HEK293 (cell line): ENCODE results near the gene CREB5.

Source experiments
- CTCF ChIA-PET: fragments of 350-600 bp; formaldehyde crosslinking; extraction: SDS; loops from one replicate; lab custom pipeline; 2021; ENCODE audit warnings: antibody characterized with exemption; lab: Yijun Ruan, JAX
- POLR2A ChIA-PET: fragments of 300-600 bp; formaldehyde crosslinking; extraction: SDS; loops from one replicate; lab custom pipeline; 2020; ENCODE audit warnings: antibody characterized with exemption, inconsistent platforms; lab: Yijun Ruan, JAX
- H3K27ac ChIP-seq: fragments of 200-500 bp; sonication (Bioruptor generic); 2 replicates; pipeline ENCODE4 v1.5.1; 2014; ENCODE audit warnings: low read depth, low read length, control low read depth, inconsistent platforms; ENCODE audit errors: extremely low read depth
- H3K36me3 ChIP-seq, 2 experiments: fragments of 200-500 bp in 1 of 2; sonication (Bioruptor generic) in 1 of 2; 1 replicate in 1 of 2; 2 replicates in 1 of 2; pipeline ENCODE4 v1.5.1; 2014 to 2017; ENCODE audit warnings: inconsistent platforms in 2 of 2, low read length in 2 of 2; ENCODE audit not compliant: control insufficient read depth in 2 of 2, insufficient read depth in 1 of 2
- H3K4me1 ChIP-seq: fragments of 200-500 bp; sonication (Bioruptor generic); 2 replicates; pipeline ENCODE4 v1.5.1; 2014; ENCODE audit warnings: mild to moderate bottlenecking, low read length, inconsistent platforms; ENCODE audit not compliant: control insufficient read depth, insufficient read depth
- H3K4me3 ChIP-seq: 2 replicates; pipeline ENCODE4 v1.5.1; 2011; ENCODE audit warnings: low read depth, mild to moderate bottlenecking, control low read depth, low read length, moderate library complexity
- H3K9me3 ChIP-seq: fragments of 200-500 bp; sonication (Bioruptor generic); 2 replicates; pipeline ENCODE4 v1.5.1; 2014; ENCODE audit warnings: low read depth, low read length, inconsistent platforms; ENCODE audit not compliant: control insufficient read depth, insufficient read depth
- BCL11A ChIP-seq: fragments of 450-650 bp; formaldehyde crosslinking; IDR thresholded peaks from 2 replicates; pipeline ENCODE4 v1.5.1; 2016; ENCODE audit warnings: low read depth, missing biosample characterization, missing genetic modification characterization
- BCL11B ChIP-seq: fragments of 450-650 bp; formaldehyde crosslinking; IDR thresholded peaks from 2 replicates; pipeline ENCODE4 v1.5.1; 2016; ENCODE audit warnings: low read depth, missing biosample characterization, missing genetic modification characterization
- BCL6B ChIP-seq: fragments of 450-650 bp; formaldehyde crosslinking; IDR thresholded peaks from 2 replicates; pipeline ENCODE4 v1.5.1; 2017; ENCODE audit warnings: missing biosample characterization, missing genetic modification characterization
- ELK4 ChIP-seq: IDR thresholded peaks from 2 replicates; pipeline ENCODE4 v1.6.1; 2011; ENCODE audit warnings: mild to moderate bottlenecking, low read depth, low read length, borderline replicate concordance
- HOXD13 ChIP-seq: sonication (generic); formaldehyde crosslinking; IDR thresholded peaks from 2 replicates; pipeline ENCODE4 v1.8.0; 2022; ENCODE audit warnings: missing genetic modification reagents, borderline replicate concordance
- OSR2 ChIP-seq: fragments of 450-650 bp; formaldehyde crosslinking; IDR thresholded peaks from 2 replicates; pipeline ENCODE4 v1.5.1; 2016; ENCODE audit warnings: missing biosample characterization, missing genetic modification characterization
- RBAK ChIP-seq: fragments of 450-650 bp; formaldehyde crosslinking; IDR thresholded peaks from 2 replicates; pipeline ENCODE4 v1.5.1; 2016; ENCODE audit warnings: missing biosample characterization, missing genetic modification characterization
- SCRT2 ChIP-seq: fragments of 450-650 bp; formaldehyde crosslinking; IDR thresholded peaks from 2 replicates; pipeline ENCODE4 v1.5.1; 2016; ENCODE audit warnings: missing biosample characterization, missing genetic modification characterization
- SP3 ChIP-seq: fragments of 450-650 bp; formaldehyde crosslinking; IDR thresholded peaks from 2 replicates; pipeline ENCODE4 v1.5.1; 2016; ENCODE audit warnings: missing biosample characterization, missing genetic modification characterization
- WT1 ChIP-seq: fragments of 450-650 bp; formaldehyde crosslinking; IDR thresholded peaks from 2 replicates; pipeline ENCODE4 v1.5.1; 2016; ENCODE audit warnings: missing biosample characterization, missing genetic modification characterization
- ZBTB26 ChIP-seq: fragments of 450-650 bp; formaldehyde crosslinking; optimal IDR thresholded peaks from 2 replicates; pipeline ENCODE3; 2016; ENCODE audit warnings: missing biosample characterization, mild to moderate bottlenecking, missing genetic modification characterization
- ZBTB8A ChIP-seq: fragments of 450-650 bp; formaldehyde crosslinking; IDR thresholded peaks from 2 replicates; pipeline ENCODE4 v1.5.1; 2016; ENCODE audit warnings: missing biosample characterization, missing genetic modification characterization
- ZEB2 ChIP-seq: fragments of 450-650 bp; formaldehyde crosslinking; IDR thresholded peaks from 2 replicates; pipeline ENCODE4 v1.5.1; 2016; ENCODE audit warnings: missing biosample characterization, missing genetic modification characterization
- ZNF112 ChIP-seq: fragments of 450-650 bp; formaldehyde crosslinking; IDR thresholded peaks from 2 replicates; pipeline ENCODE4 v1.5.0; 2017; ENCODE audit warnings: missing biosample characterization, missing genetic modification characterization
- ZNF121 ChIP-seq: fragments of 450-650 bp; formaldehyde crosslinking; IDR thresholded peaks from 2 replicates; pipeline ENCODE4 v1.5.1; 2016; ENCODE audit warnings: missing biosample characterization, missing genetic modification characterization
- ZNF184 ChIP-seq: fragments of 450-650 bp; IDR thresholded peaks from 2 replicates; pipeline ENCODE4 v1.5.1; 2018; ENCODE audit warnings: missing biosample characterization, mild to moderate bottlenecking, missing genetic modification characterization
- ZNF202 ChIP-seq: fragments of 450-650 bp; formaldehyde crosslinking; IDR thresholded peaks from 2 replicates; pipeline ENCODE4 v1.5.1; 2016; ENCODE audit warnings: missing biosample characterization, missing genetic modification characterization, borderline replicate concordance
- ZNF292 ChIP-seq: fragments of 450-650 bp; formaldehyde crosslinking; IDR thresholded peaks from 2 replicates; pipeline ENCODE4 v1.5.1; 2016; ENCODE audit warnings: low read depth, missing biosample characterization, missing genetic modification characterization, borderline replicate concordance
- ZNF350 ChIP-seq: fragments of 450-650 bp; formaldehyde crosslinking; IDR thresholded peaks from 2 replicates; pipeline ENCODE4 v1.5.0; 2017; ENCODE audit warnings: missing biosample characterization, mild to moderate bottlenecking, missing genetic modification characterization
- ZNF488 ChIP-seq: fragments of 450-650 bp; formaldehyde crosslinking; IDR thresholded peaks from 2 replicates; pipeline ENCODE4 v1.5.1; 2016; ENCODE audit warnings: missing biosample characterization, missing genetic modification characterization
- ZNF544 ChIP-seq: fragments of 450-650 bp; formaldehyde crosslinking; IDR thresholded peaks from 2 replicates; pipeline ENCODE4 v1.5.0; 2017; ENCODE audit warnings: missing biosample characterization, missing genetic modification characterization
- ZNF580 ChIP-seq: fragments of 450-650 bp; formaldehyde crosslinking; IDR thresholded peaks from 2 replicates; pipeline ENCODE4 v1.5.1; 2016; ENCODE audit warnings: missing biosample characterization, missing genetic modification characterization
- ZNF624 ChIP-seq: fragments of 450-650 bp; formaldehyde crosslinking; IDR thresholded peaks from 2 replicates; pipeline ENCODE4 v1.5.1; 2017; ENCODE audit warnings: missing biosample characterization, missing genetic modification characterization
- ZNF837 ChIP-seq: fragments of 450-650 bp; formaldehyde crosslinking; IDR thresholded peaks from 2 replicates; pipeline ENCODE4 v1.5.1; 2016; ENCODE audit warnings: missing biosample characterization, missing genetic modification characterization
- ZSCAN5A ChIP-seq: fragments of 450-650 bp; formaldehyde crosslinking; IDR thresholded peaks from 2 replicates; pipeline ENCODE4 v1.5.1; 2016; ENCODE audit warnings: missing biosample characterization, missing genetic modification characterization
- ZXDB ChIP-seq: fragments of 450-650 bp; formaldehyde crosslinking; IDR thresholded peaks from 2 replicates; pipeline ENCODE4 v1.5.1; 2016; ENCODE audit warnings: missing biosample characterization, missing genetic modification characterization

The CREB5 gene

GRCh38 chr7:28364082-28364481 is 48.2 kb upstream of the CREB5 start:
- ChIA-PET CTCF (interaction anchor here (0.5 to 1.7 kb wide), 5 partner anchors 9 to 528 kb away, joined by 3 to 4 read pairs (median 3); no protein-coding TSS in a partner anchor), POLR2A (no interaction called here)
- Histone ChIP-seq H3K4me1 (no peaks in the 10 kb centered on the region), H3K36me3 (no peaks in the 10 kb centered on the region), H3K27ac (no peak overlapping the region), H3K9me3 (no peaks in the 10 kb centered on the region), H3K4me3 (no peak overlapping the region)
- no peak for TF ChIP-seq BCL6B (tag by site-specific recombination)
- TF ChIP-seq BCL11B (tag by site-specific recombination) = no peak
- no peak for TF ChIP-seq ZNF202 (tag by site-specific recombination)
- no peak for TF ChIP-seq ZBTB26 (tag by site-specific recombination)
- TF ChIP-seq ELK4 = no peak
- no peak for TF ChIP-seq ZNF350 (tag by site-specific recombination)
- TF ChIP-seq RBAK (tag by site-specific recombination) = no peak
- TF ChIP-seq ZNF580 (tag by site-specific recombination) = no peak

GRCh38 chr7:28369523-28369922 is 42.8 kb upstream of the CREB5 start:
- Histone ChIP-seq H3K4me3 (no peak overlapping the region), H3K9me3 (no peaks in the 10 kb centered on the region), H3K36me3 (no peaks in the 10 kb centered on the region), H3K27ac (no peak overlapping the region), H3K4me1 (no peaks in the 10 kb centered on the region)
- CTCF ChIA-PET = interaction anchor here (0.7 kb wide), 1 partner anchor 235 kb away, joined by 3 read pairs; no protein-coding TSS in a partner anchor
- POLR2A ChIA-PET = no interaction called here
- TF ChIP-seq ZNF292 = no peak
- TF ChIP-seq OSR2 = peak; percentile 33; the same call in 1 of the 2 replicates

- no peak overlapping the region for H3K4me3 ChIP-seq
- no peaks in the 10 kb centered on the region for H3K36me3 ChIP-seq
- no peaks in the 10 kb centered on the region for H3K9me3 ChIP-seq
- no peak for TF ChIP-seq ZEB2 (tag by site-specific recombination)
- TF ChIP-seq HOXD13 = no peak
- no peak for TF ChIP-seq ZNF837 (tag by site-specific recombination)
- no peak for TF ChIP-seq ZNF121 (tag by site-specific recombination)
- TF ChIP-seq ZNF544 (tag by site-specific recombination) = no peak
- no peak for TF ChIP-seq SP3 (tag by site-specific recombination)
- no peak for TF ChIP-seq WT1 (tag by site-specific recombination)
- TF ChIP-seq ZNF488 = no peak
- TF ChIP-seq SCRT2 (tag by site-specific recombination) = no peak
- TF ChIP-seq ZNF580 (tag by site-specific recombination) = no peak
- TF ChIP-seq ZBTB8A = no peak
- TF ChIP-seq ZNF624 (tag by site-specific recombination) = no peak
- no peak for TF ChIP-seq ZXDB (tag by site-specific recombination)
- no peak for TF ChIP-seq ZSCAN5A (tag by site-specific recombination)
- no peak for TF ChIP-seq ZNF184 (tag by site-specific recombination)
- no peak for TF ChIP-seq ZNF112
- TF ChIP-seq BCL11A (tag by site-specific recombination) = no peak
- POLR2A ChIA-PET = no interaction called here
- no peak overlapping the region for H3K27ac ChIP-seq
- CTCF ChIA-PET = interaction anchor here (0.9 kb wide), 1 partner anchor 12 kb away, joined by 3 read pairs; no protein-coding TSS in a partner anchor
- H3K4me1 ChIP-seq = no peaks in the 10 kb centered on the region
Measured at GRCh38 chr7:28371846-28372245, 40.5 kb upstream of the CREB5 start.
